ENCODE data around the gene MACO1. TPM values are rescaled to one million over a fixed set of nuclear protein-coding genes. Genes with fewer than 3 reads are reported as not detected.

MACO1 gene
- total and polyA plus RNA-seq, 2 of the 13 experiments (the other 11 are each of a cell fraction or from before 2014, with no cell fraction given), result 9.7 to 17.0 TPM

GRCh38 chr1:25501235-25502058, 70.8 kb downstream of the MACO1 start (continued):
- TF ChIP-seq PBX2 (CRISPR knock-in tag; IDR thresholded peaks at IDR 0.05), result no peak
- no peak for TF ChIP-seq FOXK2 (IDR thresholded peaks at IDR 0.05)
- no peak for TF ChIP-seq PHB2 (IDR thresholded peaks at IDR 0.05; ENCODE audit: partially characterized antibody)
- TF ChIP-seq TAF15 (IDR thresholded peaks at IDR 0.05; ENCODE audit: low read depth, low read length, poor library complexity, severe bottlenecking), result no peak
- no peak for TF ChIP-seq ZNF432 (CRISPR knock-in tag; IDR thresholded peaks at IDR 0.05; ENCODE audit: borderline replicate concordance)
- TF ChIP-seq GMEB2 (CRISPR knock-in tag; IDR thresholded peaks at IDR 0.05; ENCODE audit: low read depth), result no peak
- no peak for TF ChIP-seq NCOA5 (CRISPR knock-in tag; IDR thresholded peaks at IDR 0.05)
- 0 out of 2 replicates have a peak, but pooled peaks have one; percentile 19 for TF ChIP-seq ISL2 (CRISPR knock-in tag; IDR thresholded peaks at IDR 0.05)
- TF ChIP-seq KDM3A (CRISPR knock-in tag; IDR thresholded peaks at IDR 0.05; ENCODE audit: low read depth), result no peak
- no peak for TF ChIP-seq MTF2 (CRISPR knock-in tag; IDR thresholded peaks at IDR 0.05; ENCODE audit: borderline replicate concordance)
- TF ChIP-seq, protein P1, sequence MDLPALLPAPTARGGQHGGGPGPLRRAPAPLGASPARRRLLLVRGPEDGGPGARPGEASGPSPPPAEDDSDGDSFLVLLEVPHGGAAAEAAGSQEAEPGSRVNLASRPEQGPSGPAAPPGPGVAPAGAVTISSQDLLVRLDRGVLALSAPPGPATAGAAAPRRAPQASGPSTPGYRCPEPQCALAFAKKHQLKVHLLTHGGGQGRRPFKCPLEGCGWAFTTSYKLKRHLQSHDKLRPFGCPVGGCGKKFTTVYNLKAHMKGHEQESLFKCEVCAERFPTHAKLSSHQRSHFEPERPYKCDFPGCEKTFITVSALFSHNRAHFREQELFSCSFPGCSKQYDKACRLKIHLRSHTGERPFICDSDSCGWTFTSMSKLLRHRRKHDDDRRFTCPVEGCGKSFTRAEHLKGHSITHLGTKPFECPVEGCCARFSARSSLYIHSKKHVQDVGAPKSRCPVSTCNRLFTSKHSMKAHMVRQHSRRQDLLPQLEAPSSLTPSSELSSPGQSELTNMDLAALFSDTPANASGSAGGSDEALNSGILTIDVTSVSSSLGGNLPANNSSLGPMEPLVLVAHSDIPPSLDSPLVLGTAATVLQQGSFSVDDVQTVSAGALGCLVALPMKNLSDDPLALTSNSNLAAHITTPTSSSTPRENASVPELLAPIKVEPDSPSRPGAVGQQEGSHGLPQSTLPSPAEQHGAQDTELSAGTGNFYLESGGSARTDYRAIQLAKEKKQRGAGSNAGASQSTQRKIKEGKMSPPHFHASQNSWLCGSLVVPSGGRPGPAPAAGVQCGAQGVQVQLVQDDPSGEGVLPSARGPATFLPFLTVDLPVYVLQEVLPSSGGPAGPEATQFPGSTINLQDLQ (CRISPR knock-in tag; IDR thresholded peaks at IDR 0.05), result no peak
- peak; percentile 54; the same call in 1 of the 2 replicates for TF ChIP-seq FOXA1 (IDR thresholded peaks at IDR 0.05)
- peak; percentile 88 for TF ChIP-seq FOXA1 (CRISPR knock-in tag; IDR thresholded peaks at IDR 0.05)
- TF ChIP-seq, protein P2, sequence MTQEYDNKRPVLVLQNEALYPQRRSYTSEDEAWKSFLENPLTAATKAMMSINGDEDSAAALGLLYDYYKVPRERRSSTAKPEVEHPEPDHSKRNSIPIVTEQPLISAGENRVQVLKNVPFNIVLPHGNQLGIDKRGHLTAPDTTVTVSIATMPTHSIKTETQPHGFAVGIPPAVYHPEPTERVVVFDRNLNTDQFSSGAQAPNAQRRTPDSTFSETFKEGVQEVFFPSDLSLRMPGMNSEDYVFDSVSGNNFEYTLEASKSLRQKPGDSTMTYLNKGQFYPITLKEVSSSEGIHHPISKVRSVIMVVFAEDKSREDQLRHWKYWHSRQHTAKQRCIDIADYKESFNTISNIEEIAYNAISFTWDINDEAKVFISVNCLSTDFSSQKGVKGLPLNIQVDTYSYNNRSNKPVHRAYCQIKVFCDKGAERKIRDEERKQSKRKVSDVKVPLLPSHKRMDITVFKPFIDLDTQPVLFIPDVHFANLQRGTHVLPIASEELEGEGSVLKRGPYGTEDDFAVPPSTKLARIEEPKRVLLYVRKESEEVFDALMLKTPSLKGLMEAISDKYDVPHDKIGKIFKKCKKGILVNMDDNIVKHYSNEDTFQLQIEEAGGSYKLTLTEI (CRISPR knock-in tag; conservative IDR thresholded peaks at IDR 0.05), result no peak
- TF ChIP-seq ZNF350 (CRISPR knock-in tag; IDR thresholded peaks at IDR 0.05; ENCODE audit: borderline replicate concordance, low read depth), result no peak
- TF ChIP-seq HES4 (CRISPR knock-in tag; IDR thresholded peaks at IDR 0.05; ENCODE audit: borderline replicate concordance), result no peak
- TF ChIP-seq ZNF816 (CRISPR knock-in tag; IDR thresholded peaks at IDR 0.05; ENCODE audit: borderline replicate concordance), result peak; percentile 47; the same call in 1 of the 2 replicates
- TF ChIP-seq MIER3 (CRISPR knock-in tag; IDR thresholded peaks at IDR 0.05; ENCODE audit: borderline replicate concordance), result no peak
- TF ChIP-seq, protein P3, sequence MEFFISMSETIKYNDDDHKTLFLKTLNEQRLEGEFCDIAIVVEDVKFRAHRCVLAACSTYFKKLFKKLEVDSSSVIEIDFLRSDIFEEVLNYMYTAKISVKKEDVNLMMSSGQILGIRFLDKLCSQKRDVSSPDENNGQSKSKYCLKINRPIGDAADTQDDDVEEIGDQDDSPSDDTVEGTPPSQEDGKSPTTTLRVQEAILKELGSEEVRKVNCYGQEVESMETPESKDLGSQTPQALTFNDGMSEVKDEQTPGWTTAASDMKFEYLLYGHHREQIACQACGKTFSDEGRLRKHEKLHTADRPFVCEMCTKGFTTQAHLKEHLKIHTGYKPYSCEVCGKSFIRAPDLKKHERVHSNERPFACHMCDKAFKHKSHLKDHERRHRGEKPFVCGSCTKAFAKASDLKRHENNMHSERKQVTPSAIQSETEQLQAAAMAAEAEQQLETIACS (CRISPR knock-in tag; IDR thresholded peaks at IDR 0.05), result no peak
- 0 out of 2 replicates have a peak, but pooled peaks have one; percentile 23 for TF ChIP-seq THAP11 (CRISPR knock-in tag; IDR thresholded peaks at IDR 0.05)

All from HepG2 (cell line).